ENCODE measurements around the gene NEUROD1.

The NEUROD1 gene

DNA sequence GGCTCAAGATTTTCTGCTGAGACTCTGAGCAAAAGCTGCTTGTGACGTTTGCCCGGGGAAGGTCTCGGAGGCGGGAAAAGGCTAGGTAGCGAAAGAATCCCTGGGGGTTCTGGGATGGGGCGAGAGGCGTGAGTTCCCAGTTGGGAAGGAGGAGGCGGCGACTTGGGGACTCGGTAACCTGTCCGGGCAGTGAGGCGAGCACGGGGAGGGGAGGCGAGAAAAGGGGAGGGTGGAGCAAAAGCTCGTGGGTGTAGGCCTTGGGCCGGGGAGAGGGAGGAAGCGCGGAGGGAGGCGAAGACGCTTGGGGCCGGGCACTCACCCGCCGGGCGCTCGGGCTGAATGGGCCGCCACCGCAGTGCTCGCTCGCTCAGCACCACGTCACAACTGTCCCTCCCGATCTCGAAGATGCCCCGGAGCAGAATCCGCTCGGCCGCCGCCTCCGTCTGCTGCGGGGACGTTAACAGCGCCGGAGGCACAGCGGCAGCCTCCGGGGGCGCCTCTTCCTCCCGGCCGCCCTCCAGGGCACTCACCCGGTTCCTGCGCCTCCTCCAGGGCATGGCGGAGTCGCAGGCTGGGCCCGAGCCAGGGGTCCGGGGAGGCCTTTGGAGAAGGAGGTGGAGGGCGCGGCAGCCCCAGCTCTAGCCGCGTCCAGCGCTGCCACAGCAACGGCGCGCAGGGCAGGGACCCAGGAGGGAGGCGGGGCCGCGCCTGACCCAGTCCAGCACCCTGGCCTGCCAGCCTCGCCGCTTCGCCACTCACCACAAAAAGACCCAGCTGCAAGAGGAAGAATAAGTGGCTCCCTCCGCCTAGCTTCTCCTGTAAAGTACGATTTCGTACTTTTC, 23.6 kb downstream of the NEUROD1 start, which contains the start of gene CERKL:
Gene CERKL, minus strand, starts transcription at position 656 of the 842 bp plus-strand sequence. Its CDS starts 99 bp downstream, at position 557.
- peak; percentile 5 for DNase-seq (ENCODE audit: low read depth)
- H3K4me3 ChIP-seq (ENCODE audit: low read depth, low read length): no peak within 1 kb of the TSS

GRCh38 chr2:181655519-181655918, 24.8 kb downstream of the NEUROD1 start:
- H3K4me3 ChIP-seq (ENCODE audit: low read depth, low read length): no peak overlapping the region
- no peak for DNase-seq (ENCODE audit: low read depth)

More for the DNA sequence above, 23.6 kb downstream of the NEUROD1 start, which contains the start of gene CERKL:
- TF ChIP-seq POLR2A (IDR thresholded peaks at IDR 0.05; ENCODE audit: extremely low read depth, insufficient read length) (no peak), MYC (IDR thresholded peaks at IDR 0.05; ENCODE audit: low read depth, low read length) (no peak)

GRCh38 chr2:181649436-181649979, 30.8 kb downstream of the NEUROD1 start:
- no peak for DNase-seq (ENCODE audit: low read depth)
- TF ChIP-seq CTCF (IDR thresholded peaks at IDR 0.05; ENCODE audit: low read depth, low read length) (no peak), POLR2A (IDR thresholded peaks at IDR 0.05; ENCODE audit: extremely low read depth, insufficient read length) (no peak), MYC (IDR thresholded peaks at IDR 0.05; ENCODE audit: low read depth, low read length) (no peak)
- TF ChIP-seq, protein P1, sequence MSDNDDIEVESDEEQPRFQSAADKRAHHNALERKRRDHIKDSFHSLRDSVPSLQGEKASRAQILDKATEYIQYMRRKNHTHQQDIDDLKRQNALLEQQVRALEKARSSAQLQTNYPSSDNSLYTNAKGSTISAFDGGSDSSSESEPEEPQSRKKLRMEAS (IDR thresholded peaks at IDR 0.05; ENCODE audit: low read depth, low read length): no peak
- H3K4me3 ChIP-seq (ENCODE audit: low read depth, low read length): no peak overlapping the region

More at GRCh38 chr2:181655519-181655918, 24.8 kb downstream of the NEUROD1 start:
- no peak for TF ChIP-seq POLR2A (IDR thresholded peaks at IDR 0.05; ENCODE audit: extremely low read depth, insufficient read length)
- TF ChIP-seq MYC (IDR thresholded peaks at IDR 0.05; ENCODE audit: low read depth, low read length): no peak
- TF ChIP-seq, protein P1 (IDR thresholded peaks at IDR 0.05; ENCODE audit: low read depth, low read length): no peak
- no peak for TF ChIP-seq CTCF (IDR thresholded peaks at IDR 0.05; ENCODE audit: low read depth, low read length)

DNA sequence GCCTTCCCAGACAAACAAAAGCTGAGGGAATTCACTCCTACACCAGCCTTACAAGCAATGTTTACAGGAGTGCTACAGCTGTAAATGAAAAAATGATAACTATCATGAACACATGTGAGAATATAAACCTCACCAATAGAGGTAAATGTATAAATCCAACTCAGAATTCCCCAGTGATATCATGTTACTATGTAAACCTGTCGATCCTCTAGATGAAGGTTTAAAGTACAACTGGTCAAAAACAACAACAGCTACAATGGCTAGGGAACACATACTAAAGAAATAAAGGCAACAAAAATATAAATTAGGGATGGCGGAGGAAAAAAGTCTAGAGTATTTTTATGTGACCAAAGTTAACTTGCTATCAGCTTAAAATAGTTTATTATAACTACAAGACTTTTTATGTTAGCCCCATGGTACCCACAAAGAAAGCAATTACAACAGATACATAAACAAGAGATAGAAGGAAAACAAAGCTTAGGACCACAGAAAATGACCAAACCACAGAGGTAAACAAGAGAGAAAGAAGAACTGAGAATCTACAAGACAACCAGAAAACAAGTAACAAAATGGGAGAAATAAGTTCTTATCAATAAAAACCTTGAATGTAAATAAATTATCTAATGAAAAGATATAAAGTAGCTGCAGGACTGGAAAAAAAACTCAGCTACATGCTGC, 31.7 kb downstream of the NEUROD1 start:
- TF ChIP-seq POLR2A (IDR thresholded peaks at IDR 0.05; ENCODE audit: extremely low read depth, insufficient read length) (no peak), MYC (IDR thresholded peaks at IDR 0.05; ENCODE audit: low read depth, low read length) (no peak), CTCF (IDR thresholded peaks at IDR 0.05; ENCODE audit: low read depth, low read length) (no peak)
- TF ChIP-seq, protein P1 (IDR thresholded peaks at IDR 0.05; ENCODE audit: low read depth, low read length): no peak

GRCh38 chr2:181646415-181646987, 33.8 kb downstream of the NEUROD1 start:
- TF ChIP-seq POLR2A (IDR thresholded peaks at IDR 0.05; ENCODE audit: extremely low read depth, insufficient read length): no peak
- TF ChIP-seq MYC (IDR thresholded peaks at IDR 0.05; ENCODE audit: low read depth, low read length): no peak
- TF ChIP-seq, protein P1 (IDR thresholded peaks at IDR 0.05; ENCODE audit: low read depth, low read length): no peak
- TF ChIP-seq CTCF (IDR thresholded peaks at IDR 0.05; ENCODE audit: low read depth, low read length): no peak

More for the DNA sequence above, 31.7 kb downstream of the NEUROD1 start:
- no peak overlapping the region for H3K4me3 ChIP-seq (ENCODE audit: low read depth, low read length)
- no peak for DNase-seq (ENCODE audit: low read depth)

More at GRCh38 chr2:181646415-181646987, 33.8 kb downstream of the NEUROD1 start:
- H3K4me3 ChIP-seq (ENCODE audit: low read depth, low read length): no peak overlapping the region
- DNase-seq (ENCODE audit: low read depth): no peak
